Naive thymus-derived CD4-positive, alpha-beta T cell (primary cell): ENCODE data around the gene ZNF609. TPM values are rescaled to one million over a fixed set of nuclear protein-coding genes. Genes with fewer than 3 reads are reported as not detected.
A peak's percentile ranks its signal among the peaks of the same experiment; 100 is the strongest.

Experiments used
- ATAC-seq: fragments of 150-1000 bp; cut with Tn5 transposase; 2 replicates; pipeline ENCODE4 v1.10.0; 2021; ENCODE audit warnings: mild to moderate bottlenecking, moderate library complexity
- CTCF ChIA-PET: fragments of 350-600 bp; sonication (Branson Sonifier 250); formaldehyde crosslinking; loops from one replicate; lab custom pipeline; 2021; ENCODE audit warnings: antibody characterized with exemption; lab: Charles Lee
- POLR2A ChIA-PET: fragments of 350-600 bp; sonication (Branson Sonifier 250); formaldehyde crosslinking; loops from one replicate; lab custom pipeline; 2021; ENCODE audit warnings: antibody characterized with exemption, inconsistent platforms; lab: Charles Lee
- DNase-seq, 9 donors: peaks; one replicate each; pipeline versions ENCODE4 v3.0.0 to v3.0.0-alpha.2; 2020 to 2022; ENCODE audit warnings: mixed read lengths in 1 of 9
- H3K27ac ChIP-seq: one replicate; pipeline ENCODE4 v1.7.0; 2013; ENCODE audit warnings: mild to moderate bottlenecking, low read depth, low read length, moderate library complexity
- H3K27me3 ChIP-seq, 2 donors: one replicate each; pipeline ENCODE4 v1.7.0; 2013; ENCODE audit warnings: low read length in 2 of 2, mild to moderate bottlenecking in 2 of 2, moderate library complexity in 2 of 2; ENCODE audit not compliant: control insufficient read depth in 2 of 2, insufficient read depth in 2 of 2
- H3K36me3 ChIP-seq, 3 experiments: 1 replicate in 2 of 3; 2 replicates in 1 of 3; pipeline ENCODE4 v1.7.0; 2013; ENCODE audit warnings: low read length in 3 of 3, mild to moderate bottlenecking in 3 of 3, moderate library complexity in 1 of 3; ENCODE audit not compliant: insufficient read depth in 3 of 3, control insufficient read depth in 2 of 3
- H3K4me1 ChIP-seq, 2 donors: one replicate each; pipeline ENCODE4 v1.7.0; 2013; ENCODE audit warnings: low read length in 2 of 2, mild to moderate bottlenecking in 2 of 2, moderate library complexity in 1 of 2; ENCODE audit not compliant: control insufficient read depth in 2 of 2, insufficient read depth in 2 of 2
- H3K4me3 ChIP-seq: 2 replicates; pipeline ENCODE4 v1.7.0; 2013; ENCODE audit warnings: mild to moderate bottlenecking, low read length
- H3K9me3 ChIP-seq, 3 experiments: 1 replicate in 2 of 3; 2 replicates in 1 of 3; pipeline ENCODE4 v1.7.0; 2013; ENCODE audit warnings: low read length in 3 of 3; ENCODE audit not compliant: control insufficient read depth in 2 of 3
- H3K27ac Mint-ChIP-seq, 9 donors: one replicate each; pipeline ENCODE4 v1.8.0; 2020 to 2022; ENCODE audit warnings: mixed read lengths in 9 of 9, mild to moderate bottlenecking in 8 of 9, moderate library complexity in 5 of 9, inconsistent platforms in 2 of 9
- H3K27me3 Mint-ChIP-seq, 5 donors: one replicate each; pipeline ENCODE4 v1.8.0; 2021 to 2022; ENCODE audit warnings: mixed read lengths in 5 of 5, mild to moderate bottlenecking in 1 of 5
- H3K36me3 Mint-ChIP-seq, 5 donors: one replicate each; pipeline ENCODE4 v1.8.0; 2020 to 2022; ENCODE audit warnings: mixed read lengths in 5 of 5, mild to moderate bottlenecking in 3 of 5, inconsistent platforms in 1 of 5
- H3K4me1 Mint-ChIP-seq, 7 donors: one replicate each; pipeline ENCODE4 v1.8.0; 2020 to 2022; ENCODE audit warnings: mixed read lengths in 7 of 7, mild to moderate bottlenecking in 3 of 7, inconsistent platforms in 1 of 7
- H3K4me3 Mint-ChIP-seq, 10 donors: one replicate each; pipeline ENCODE4 v1.8.0; 2020 to 2022; ENCODE audit warnings: mild to moderate bottlenecking in 10 of 10, mixed read lengths in 10 of 10, moderate library complexity in 6 of 10, inconsistent platforms in 2 of 10
- H3K9me3 Mint-ChIP-seq, 11 donors: one replicate each; pipeline ENCODE4 v1.8.0; 2020 to 2022; ENCODE audit warnings: mixed read lengths in 11 of 11, mild to moderate bottlenecking in 4 of 11, inconsistent platforms in 1 of 11, moderate library complexity in 1 of 11
- intact Hi-C, 2 donors: fragments of 100-400 bp; cut with micrococcal nuclease; formaldehyde crosslinking; loops; one replicate each; pipeline ENCODE4 v1.15.1; 2023
- polyA plus RNA-seq, 2 donors: library from polyadenylated mRNA; unstranded; fragments of 300-500 nt; fragmentation: Illumina TruSeq; gene quantifications; one replicate each; pipeline ENCODE4 v1.2.3, GENCODE V29; 2021
- total RNA-seq, 6 experiments: library from RNA in 5 of 6; stranded (reverse) in 5 of 6; gene quantifications; 1 replicate in 5 of 6; 2 replicates in 1 of 6; pipeline ENCODE4 v1.2.3 and lab custom pipeline; 2021 to 2026

Gene ZNF609
- total and polyA plus RNA-seq, 7 experiments from 2014 or later = 10.1 to 89.1 (median 71.9) TPM

GRCh38 chr15:64460724-64461720 lies 644 bp downstream of the ZNF609 start:
- DNase-seq (peak in 8 of 9 donors; percentile 27 to 51 (median 40)), ATAC-seq (peak; percentile 58)
- no peaks in the 10 kb centered on the region for H3K9me3 ChIP-seq
- POLR2A ChIA-PET = interaction anchor here (0.6 to 2.2 kb wide), 12 partner anchors 9 to 1058 kb away, joined by 3 to 12 read pairs (median 4); no protein-coding TSS in a partner anchor
- Mint-ChIP-seq H3K36me3 (peaks cover 0 to 11% (median 6%) of the 10 kb centered on the region in 5 donors), H3K9me3 (no peaks in the 10 kb centered on the region), H3K4me1 (peaks cover 57 to 91% (median 86%) of the 10 kb centered on the region in 7 donors), H3K4me3 (peak overlapping the region; percentile 90 to 98 (median 94)), H3K27me3 (no peaks in the 10 kb centered on the region), H3K27ac (peak overlapping the region; percentile 87 to 97 (median 92))
- no peaks in the 10 kb centered on the region for H3K27me3 ChIP-seq
- H3K4me1 ChIP-seq = peaks cover 22 to 61% of the 10 kb centered on the region in 2 donors
- H3K27ac ChIP-seq = peak overlapping the region; percentile 70
- intact Hi-C loops = loop anchor here (1.0 to 5.0 kb wide), 10 partner anchors 13 to 298 kb away; partner anchors contain the start of genes PCLAF (in 1 of the 2) and PPIB (in 1 of the 2)
- CTCF ChIA-PET = interaction anchor here (0.6 to 1.9 kb wide), 5 partner anchors 33 to 272 kb away, joined by 3 to 6 read pairs (median 5); no protein-coding TSS in a partner anchor
- H3K4me3 ChIP-seq = peak overlapping the region; percentile 88
- no peaks in the 10 kb centered on the region for H3K36me3 ChIP-seq

GRCh38 chr15:64461721-64462162 lies 1.4 kb downstream of the ZNF609 start:
- peak overlapping the region; percentile 87 to 97 (median 92) for H3K27ac Mint-ChIP-seq
- H3K36me3 Mint-ChIP-seq = peaks cover 0 to 8% (median 6%) of the 10 kb centered on the region in 5 donors
- no peaks in the 10 kb centered on the region for H3K9me3 Mint-ChIP-seq
- CTCF ChIA-PET = interaction anchor here (0.6 to 1.9 kb wide), 3 partner anchors 34 to 272 kb away, joined by 3 to 6 read pairs (median 5); no protein-coding TSS in a partner anchor
- H3K27me3 Mint-ChIP-seq = no peaks in the 10 kb centered on the region
- H3K4me1 Mint-ChIP-seq = peaks cover 59 to 91% (median 86%) of the 10 kb centered on the region in 7 donors
- POLR2A ChIA-PET = interaction anchor here (0.5 to 2.2 kb wide), 9 partner anchors 10 to 190 kb away, joined by 3 to 9 read pairs (median 3); no protein-coding TSS in a partner anchor
- ATAC-seq (peak; percentile 8), DNase-seq (peak in 2 of 9 donors; percentile 16 to 32)
- H3K4me3 Mint-ChIP-seq = peak overlapping the region; percentile 90 to 98 (median 94)
- Histone ChIP-seq H3K27me3 (no peaks in the 10 kb centered on the region), H3K36me3 (no peaks in the 10 kb centered on the region), H3K27ac (peak overlapping the region; percentile 70), H3K4me1 (peaks cover 26 to 61% of the 10 kb centered on the region in 2 donors), H3K9me3 (no peaks in the 10 kb centered on the region), H3K4me3 (peak overlapping the region; percentile 88)
- intact Hi-C loops = loop anchor here (1.0 to 5.0 kb wide), 8 partner anchors 15 to 298 kb away; partner anchors contain the start of genes PCLAF (in 1 of the 2) and PPIB (in 1 of the 2)

GRCh38 chr15:64462492-64462891 lies 2.1 kb downstream of the ZNF609 start:
- no peaks in the 10 kb centered on the region for H3K9me3 ChIP-seq
- peak overlapping the region; percentile 90 to 98 (median 94) for H3K4me3 Mint-ChIP-seq
- no peaks in the 10 kb centered on the region for H3K36me3 ChIP-seq
- H3K4me3 ChIP-seq = peak overlapping the region; percentile 88
- peaks cover 60 to 91% (median 85%) of the 10 kb centered on the region in 7 donors for H3K4me1 Mint-ChIP-seq
- no peaks in the 10 kb centered on the region for H3K27me3 Mint-ChIP-seq
- POLR2A ChIA-PET = interaction anchor here (0.5 to 2.2 kb wide), 6 partner anchors 11 to 182 kb away, joined by 3 to 9 read pairs (median 4); no protein-coding TSS in a partner anchor
- DNase-seq (no peak), ATAC-seq (no peak)
- H3K9me3 Mint-ChIP-seq = no peaks in the 10 kb centered on the region
- H3K36me3 Mint-ChIP-seq = peaks cover 0 to 11% (median 7%) of the 10 kb centered on the region in 5 donors
- peak overlapping the region in 8 of 9 donors; percentile 87 to 97 (median 92) for H3K27ac Mint-ChIP-seq
- CTCF ChIA-PET = interaction anchor here (1.9 kb wide), 1 partner anchor 35 kb away, joined by 5 read pairs; no protein-coding TSS in a partner anchor
- H3K27ac ChIP-seq = peak overlapping the region; percentile 8
- H3K27me3 ChIP-seq = no peaks in the 10 kb centered on the region
- H3K4me1 ChIP-seq = peaks cover 26 to 58% of the 10 kb centered on the region in 2 donors
- intact Hi-C loops = loop anchor here (5.0 kb wide), 3 partner anchors 40 to 170 kb away; no protein-coding TSS in a partner anchor

- no peaks in the 10 kb centered on the region for H3K36me3 ChIP-seq
- ChIA-PET CTCF (interaction anchor here (0.5 kb wide), 1 partner anchor 30 kb away, joined by 4 read pairs; no protein-coding TSS in a partner anchor), POLR2A (interaction anchor here (0.7 to 1.6 kb wide), 2 partner anchors 20 to 106 kb away, joined by 3 to 5 read pairs; no protein-coding TSS in a partner anchor)
- Mint-ChIP-seq H3K36me3 (peaks cover 0 to 14% (median 8%) of the 10 kb centered on the region in 5 donors), H3K27me3 (no peaks in the 10 kb centered on the region), H3K4me1 (peaks cover 64 to 91% (median 84%) of the 10 kb centered on the region in 7 donors), H3K9me3 (no peaks in the 10 kb centered on the region), H3K4me3 (peak overlapping the region; percentile 5 to 98 (median 94)), H3K27ac (peak overlapping the region; percentile 3 to 81 (median 64))
- intact Hi-C loops = loop anchor here (5.0 kb wide), 3 partner anchors 38 to 168 kb away; no protein-coding TSS in a partner anchor
- no peak for DNase-seq
- no peak overlapping the region for H3K4me3 ChIP-seq
- no peaks in the 10 kb centered on the region for H3K9me3 ChIP-seq
- H3K27ac ChIP-seq = no peak overlapping the region
- no peak for ATAC-seq
- peaks cover 26 to 47% of the 10 kb centered on the region in 2 donors for H3K4me1 ChIP-seq
- no peaks in the 10 kb centered on the region for H3K27me3 ChIP-seq
Observed at GRCh38 chr15:64464276-64465005, 4.1 kb downstream of the ZNF609 start.

GRCh38 chr15:64466408-64467141 lies 6.2 kb downstream of the ZNF609 start:
- H3K27me3 ChIP-seq = no peaks in the 10 kb centered on the region
- DNase-seq (no peak), ATAC-seq (no peak)
- peak overlapping the region; percentile 7 to 93 (median 81) for H3K27ac Mint-ChIP-seq
- H3K27me3 Mint-ChIP-seq = no peaks in the 10 kb centered on the region
- H3K36me3 ChIP-seq = peaks cover 0 to 4% (median 0%) of the 10 kb centered on the region in 3 experiments
- H3K4me1 ChIP-seq = peaks cover 25 to 39% of the 10 kb centered on the region in 2 donors
- H3K27ac ChIP-seq = no peak overlapping the region
- no peaks in the 10 kb centered on the region for H3K9me3 Mint-ChIP-seq
- intact Hi-C loops = no loop called here
- ChIA-PET CTCF (interaction anchor here (1.0 kb wide), 3 partner anchors 14 to 113 kb away, joined by 3 to 4 read pairs (median 3); no protein-coding TSS in a partner anchor), POLR2A (interaction anchor here (0.6 to 1.2 kb wide), 3 partner anchors 30 to 39 kb away, joined by 3 read pairs; no protein-coding TSS in a partner anchor)
- peak overlapping the region in 9 of 10 donors; percentile 3 to 98 (median 23) for H3K4me3 Mint-ChIP-seq
- no peak overlapping the region for H3K4me3 ChIP-seq
- peaks cover 53 to 92% (median 82%) of the 10 kb centered on the region in 7 donors for H3K4me1 Mint-ChIP-seq
- H3K9me3 ChIP-seq = no peaks in the 10 kb centered on the region
- H3K36me3 Mint-ChIP-seq = peaks cover 0 to 20% (median 7%) of the 10 kb centered on the region in 5 donors
